Measurements from ENCODE around the gene CD44. TPM values are rescaled to one million over a fixed set of nuclear protein-coding genes. Genes with fewer than 3 reads are reported as not detected.

CD44 gene
- total RNA-seq, 1 donor from 2014 or later = 0.65 TPM

DNA sequence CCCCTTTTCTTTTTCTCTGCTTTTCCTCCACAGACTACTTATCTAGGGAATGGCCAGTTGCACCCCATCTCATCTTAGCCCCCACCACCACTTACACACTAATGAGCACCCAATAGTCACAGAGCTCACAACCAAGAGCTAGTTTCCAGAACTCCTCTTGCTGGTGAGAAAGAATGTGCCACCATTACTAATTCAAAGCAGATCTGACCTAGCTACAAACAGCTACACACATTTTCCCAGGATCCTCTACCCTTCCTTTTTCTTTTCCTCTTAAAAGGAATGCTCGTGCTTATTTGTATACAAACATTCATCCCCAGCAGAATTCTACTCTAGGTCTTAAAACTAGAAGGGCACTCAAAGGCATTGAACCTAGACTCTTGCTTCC lies 136.8 kb downstream of the CD44 start:
- H3K27ac Mint-ChIP-seq (ENCODE audit: unreplicated experiment) = no peak overlapping the region
- H3K4me3 Mint-ChIP-seq = no peak overlapping the region
- no peaks in the 10 kb centered on the region for H3K9me3 Mint-ChIP-seq
- TF ChIP-seq, protein P1, sequence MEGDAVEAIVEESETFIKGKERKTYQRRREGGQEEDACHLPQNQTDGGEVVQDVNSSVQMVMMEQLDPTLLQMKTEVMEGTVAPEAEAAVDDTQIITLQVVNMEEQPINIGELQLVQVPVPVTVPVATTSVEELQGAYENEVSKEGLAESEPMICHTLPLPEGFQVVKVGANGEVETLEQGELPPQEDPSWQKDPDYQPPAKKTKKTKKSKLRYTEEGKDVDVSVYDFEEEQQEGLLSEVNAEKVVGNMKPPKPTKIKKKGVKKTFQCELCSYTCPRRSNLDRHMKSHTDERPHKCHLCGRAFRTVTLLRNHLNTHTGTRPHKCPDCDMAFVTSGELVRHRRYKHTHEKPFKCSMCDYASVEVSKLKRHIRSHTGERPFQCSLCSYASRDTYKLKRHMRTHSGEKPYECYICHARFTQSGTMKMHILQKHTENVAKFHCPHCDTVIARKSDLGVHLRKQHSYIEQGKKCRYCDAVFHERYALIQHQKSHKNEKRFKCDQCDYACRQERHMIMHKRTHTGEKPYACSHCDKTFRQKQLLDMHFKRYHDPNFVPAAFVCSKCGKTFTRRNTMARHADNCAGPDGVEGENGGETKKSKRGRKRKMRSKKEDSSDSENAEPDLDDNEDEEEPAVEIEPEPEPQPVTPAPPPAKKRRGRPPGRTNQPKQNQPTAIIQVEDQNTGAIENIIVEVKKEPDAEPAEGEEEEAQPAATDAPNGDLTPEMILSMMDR (conservative IDR thresholded peaks at IDR 0.05) = no peak
- H3K36me3 Mint-ChIP-seq (ENCODE audit: low read depth) = no peaks in the 10 kb centered on the region
- no peaks in the 10 kb centered on the region for H3K4me1 Mint-ChIP-seq
- peaks cover 7% of the 10 kb centered on the region for H3K27me3 Mint-ChIP-seq (ENCODE audit: low read depth)
- no peak for DNase-seq (ENCODE audit: low read depth, low spot score)

DNA sequence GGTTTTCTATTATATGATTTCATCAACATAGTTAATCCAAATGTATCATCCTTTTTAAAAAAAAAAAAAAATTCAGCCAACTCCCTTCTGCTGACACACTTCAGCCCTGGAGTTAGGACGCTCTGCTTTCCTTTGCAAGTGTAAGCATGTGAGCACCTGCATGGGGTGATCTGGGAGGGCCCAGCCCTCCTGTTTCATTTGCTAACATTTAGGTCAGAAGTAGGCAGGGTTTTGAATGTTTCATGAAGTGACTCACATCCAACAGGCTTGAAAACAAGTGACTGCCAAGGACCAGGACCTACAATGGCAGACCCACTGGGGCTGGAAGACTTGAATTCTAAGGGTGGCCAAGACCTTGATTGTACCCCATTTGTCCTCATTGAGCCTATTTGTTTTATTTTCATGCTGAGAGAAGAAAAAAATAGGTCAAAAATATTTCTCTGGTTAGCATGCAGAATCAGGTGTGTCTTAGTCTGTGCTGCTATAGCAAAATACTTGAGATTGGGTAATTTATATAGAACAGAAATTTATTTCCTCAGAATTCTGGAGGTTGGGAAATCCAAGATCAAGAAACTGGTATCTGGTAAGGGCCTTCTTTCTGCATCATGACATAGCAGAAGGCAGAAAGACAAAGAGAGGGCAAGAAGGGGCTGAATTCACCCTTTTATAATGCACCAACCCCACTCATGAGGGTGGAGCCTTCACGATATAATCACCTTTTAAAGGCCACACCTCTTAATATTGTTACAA lies 137.6 kb downstream of the CD44 start:
- H3K27me3 Mint-ChIP-seq (ENCODE audit: low read depth) = peaks cover 7% of the 10 kb centered on the region
- no peaks in the 10 kb centered on the region for H3K9me3 Mint-ChIP-seq
- TF ChIP-seq, protein P1 (conservative IDR thresholded peaks at IDR 0.05) = no peak
- no peaks in the 10 kb centered on the region for H3K4me1 Mint-ChIP-seq
- no peak overlapping the region for H3K4me3 Mint-ChIP-seq
- no peak overlapping the region for H3K27ac Mint-ChIP-seq (ENCODE audit: unreplicated experiment)
- no peak for DNase-seq (ENCODE audit: low read depth, low spot score)
- no peaks in the 10 kb centered on the region for H3K36me3 Mint-ChIP-seq (ENCODE audit: low read depth)

DNA sequence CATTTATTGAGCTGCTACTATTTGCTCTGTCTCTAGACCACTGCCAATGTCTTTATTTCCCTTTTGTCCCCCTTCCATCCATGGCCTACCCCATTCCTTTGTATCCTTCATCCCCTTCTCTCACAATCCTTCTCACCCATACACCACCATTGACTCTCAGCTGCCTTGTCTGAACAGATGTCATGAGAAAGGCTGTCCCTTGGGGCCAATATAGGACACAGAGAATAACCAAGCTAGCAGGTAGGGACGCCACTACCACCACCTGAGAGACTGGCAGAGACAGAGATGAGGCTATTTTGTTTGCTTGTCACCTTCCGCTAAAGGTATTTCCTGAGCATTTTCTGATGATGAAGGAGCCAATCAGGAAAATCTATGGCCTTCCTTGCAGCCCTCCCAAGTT lies 138.9 kb downstream of the CD44 start:
- no peak for DNase-seq (ENCODE audit: low read depth, low spot score)
- Mint-ChIP-seq H3K27ac (ENCODE audit: unreplicated experiment) (no peak overlapping the region), H3K36me3 (ENCODE audit: low read depth) (no peaks in the 10 kb centered on the region), H3K27me3 (ENCODE audit: low read depth) (peaks cover 7% of the 10 kb centered on the region), H3K4me1 (no peaks in the 10 kb centered on the region), H3K4me3 (no peak overlapping the region), H3K9me3 (no peaks in the 10 kb centered on the region)
- TF ChIP-seq, protein P1 (conservative IDR thresholded peaks at IDR 0.05) = no peak

DNA sequence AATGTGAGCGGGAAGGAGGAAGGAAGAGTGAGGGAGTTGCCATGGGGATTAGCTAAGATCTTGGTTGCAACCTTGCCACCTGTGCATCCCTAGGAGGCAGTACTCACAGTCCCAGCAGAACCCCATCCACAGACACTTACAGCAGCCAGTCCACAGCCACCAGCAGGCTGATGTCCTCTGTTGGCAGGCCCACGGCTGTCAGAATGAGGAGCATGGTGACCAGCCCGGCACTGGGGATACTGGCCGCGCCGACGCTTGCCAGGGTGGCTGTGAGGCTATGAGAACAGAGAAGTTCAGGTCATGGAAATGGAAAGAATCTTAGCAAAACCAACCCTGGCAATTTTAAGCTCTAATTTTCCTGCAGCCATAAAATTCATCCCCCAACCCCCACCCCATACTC lies 141.8 kb downstream of the CD44 start:
- Mint-ChIP-seq H3K4me1 (no peaks in the 10 kb centered on the region), H3K27me3 (ENCODE audit: low read depth) (peaks cover 3% of the 10 kb centered on the region), H3K27ac (ENCODE audit: unreplicated experiment) (no peak overlapping the region), H3K36me3 (ENCODE audit: low read depth) (no peaks in the 10 kb centered on the region), H3K4me3 (no peak overlapping the region), H3K9me3 (no peaks in the 10 kb centered on the region)
- TF ChIP-seq, protein P1 (conservative IDR thresholded peaks at IDR 0.05) = no peak
- DNase-seq (ENCODE audit: low read depth, low spot score) = no peak

DNA sequence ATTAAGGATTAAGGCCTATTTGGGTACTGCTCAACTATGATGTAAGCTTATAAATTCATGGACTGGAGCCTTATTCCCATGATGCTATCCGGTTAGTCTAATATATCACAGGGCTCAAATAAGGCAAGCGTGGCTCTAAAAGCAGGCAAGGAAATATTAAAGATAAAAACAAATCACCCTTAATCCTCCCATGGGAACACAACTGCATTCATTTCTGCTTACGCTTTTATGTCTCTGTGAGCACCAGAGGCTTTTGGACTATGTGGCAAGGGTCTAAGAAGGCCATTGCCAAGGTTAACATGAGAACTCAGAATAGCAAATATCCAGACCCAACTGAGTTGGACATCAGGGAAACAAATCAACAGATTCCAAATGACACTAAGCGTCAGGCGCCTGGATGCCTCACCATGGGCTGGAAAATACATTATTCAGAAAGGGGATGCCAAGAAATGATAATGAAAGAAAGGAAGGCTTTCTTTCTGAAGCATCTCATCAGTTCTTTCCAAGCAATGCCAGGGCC lies 142.3 kb downstream of the CD44 start:
- Mint-ChIP-seq H3K36me3 (ENCODE audit: low read depth) (no peaks in the 10 kb centered on the region), H3K27me3 (ENCODE audit: low read depth) (no peaks in the 10 kb centered on the region), H3K4me1 (no peaks in the 10 kb centered on the region), H3K9me3 (no peaks in the 10 kb centered on the region), H3K27ac (ENCODE audit: unreplicated experiment) (no peak overlapping the region), H3K4me3 (no peak overlapping the region)
- TF ChIP-seq, protein P1 (conservative IDR thresholded peaks at IDR 0.05) = no peak
- DNase-seq (ENCODE audit: low read depth, low spot score) = no peak

Other genes with a start within 250 kb of the CD44 start
- gene APIP, start 222.8 kb upstream of the CD44 start, total RNA-seq = 25.1 and 29.8 TPM in 2 replicates
- 32.6 and 38.6 TPM in 2 replicates for gene PDHX, start 222.6 kb upstream of the CD44 start, total RNA-seq